Measurements from ENCODE around the gene BID.

The BID gene

DNA sequence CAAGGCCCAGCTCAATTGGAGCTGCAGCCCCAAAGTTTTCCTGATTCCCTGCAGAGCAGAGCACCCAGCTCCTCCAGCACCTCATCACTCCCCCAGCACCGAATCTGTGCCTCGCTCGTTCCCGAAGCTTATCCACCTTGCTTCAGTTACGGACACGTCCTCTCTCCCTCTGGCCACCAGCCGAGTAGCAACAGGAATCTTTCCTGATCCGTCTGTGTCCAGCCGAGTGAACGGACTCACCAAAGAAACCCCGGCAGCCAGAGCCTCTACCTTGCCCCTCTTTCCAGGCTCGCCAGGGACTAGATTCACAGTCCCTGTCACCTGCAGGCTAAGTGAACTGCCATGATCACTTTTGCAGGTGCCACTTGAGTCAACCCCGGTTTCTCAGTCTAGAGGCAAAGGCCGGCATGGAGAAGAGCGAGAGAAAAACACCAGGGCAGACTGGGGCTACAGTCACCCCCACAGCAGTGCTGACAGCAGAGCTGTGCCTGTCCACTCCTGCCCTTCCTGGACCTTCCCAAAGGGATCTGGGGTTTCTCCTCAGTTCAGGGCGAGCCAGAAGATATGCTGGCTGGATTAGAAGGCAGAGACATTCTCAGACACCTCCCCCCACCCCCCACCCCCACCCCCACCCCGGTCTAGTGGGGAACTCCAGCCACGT is 32.3 kb downstream of the BID start:
- POLR2A ChIA-PET, result no interaction called here
- H3K4me3 ChIP-seq (ENCODE audit: low read depth, low read length), result no peak overlapping the region
- DNase-seq (ENCODE audit: low read depth, low spot score), result no peak
- CTCF ChIA-PET, result interaction anchor here (0.6 to 7.8 kb wide), 27 partner anchors 7 to 494 kb away, joined by 3 to 91 read pairs (median 8); partner anchors contain the start of gene BID
- TF ChIP-seq, protein P1, sequence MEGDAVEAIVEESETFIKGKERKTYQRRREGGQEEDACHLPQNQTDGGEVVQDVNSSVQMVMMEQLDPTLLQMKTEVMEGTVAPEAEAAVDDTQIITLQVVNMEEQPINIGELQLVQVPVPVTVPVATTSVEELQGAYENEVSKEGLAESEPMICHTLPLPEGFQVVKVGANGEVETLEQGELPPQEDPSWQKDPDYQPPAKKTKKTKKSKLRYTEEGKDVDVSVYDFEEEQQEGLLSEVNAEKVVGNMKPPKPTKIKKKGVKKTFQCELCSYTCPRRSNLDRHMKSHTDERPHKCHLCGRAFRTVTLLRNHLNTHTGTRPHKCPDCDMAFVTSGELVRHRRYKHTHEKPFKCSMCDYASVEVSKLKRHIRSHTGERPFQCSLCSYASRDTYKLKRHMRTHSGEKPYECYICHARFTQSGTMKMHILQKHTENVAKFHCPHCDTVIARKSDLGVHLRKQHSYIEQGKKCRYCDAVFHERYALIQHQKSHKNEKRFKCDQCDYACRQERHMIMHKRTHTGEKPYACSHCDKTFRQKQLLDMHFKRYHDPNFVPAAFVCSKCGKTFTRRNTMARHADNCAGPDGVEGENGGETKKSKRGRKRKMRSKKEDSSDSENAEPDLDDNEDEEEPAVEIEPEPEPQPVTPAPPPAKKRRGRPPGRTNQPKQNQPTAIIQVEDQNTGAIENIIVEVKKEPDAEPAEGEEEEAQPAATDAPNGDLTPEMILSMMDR (IDR thresholded peaks at IDR 0.05; ENCODE audit: insufficient read depth, low read length, missing control alignments), result no peak

DNA sequence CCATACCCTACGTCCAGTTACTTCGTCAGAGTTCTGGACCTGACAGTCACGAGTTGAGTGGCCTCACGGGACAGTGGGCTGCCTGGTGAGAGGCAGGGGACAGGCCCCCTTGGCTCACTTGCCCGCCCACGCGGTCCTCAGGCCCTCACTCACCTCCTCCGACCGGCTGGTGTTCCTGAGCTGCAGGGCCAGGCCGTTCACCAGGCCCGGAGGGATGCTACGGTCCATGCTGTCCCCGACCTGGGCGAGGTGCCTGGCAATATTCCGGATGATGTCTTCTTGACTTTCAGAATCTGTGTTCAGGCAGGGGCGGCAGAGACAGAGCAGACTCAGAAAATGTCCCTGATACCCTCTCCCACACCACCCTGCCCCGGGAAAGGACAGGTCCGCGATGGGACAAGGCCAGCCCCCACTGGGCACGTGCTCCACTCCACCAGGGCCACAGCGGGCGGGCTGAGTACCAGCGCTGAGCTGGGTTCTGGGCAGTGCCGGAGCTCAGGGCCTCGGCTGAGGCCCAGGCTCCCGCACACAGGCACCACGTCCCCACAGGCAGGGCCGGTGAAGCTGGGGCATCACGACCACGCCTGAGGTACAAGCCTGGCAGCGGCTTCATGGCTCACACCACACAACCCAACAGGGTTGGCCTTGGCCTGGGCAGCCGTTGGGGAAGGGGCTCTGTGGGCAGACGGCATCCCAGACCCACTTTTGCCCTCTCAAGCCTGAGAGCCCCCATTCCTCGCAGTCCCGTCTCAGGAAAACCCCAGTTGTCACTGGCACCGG is 34.9 kb downstream of the BID start:
- TF ChIP-seq, protein P1 (IDR thresholded peaks at IDR 0.05; ENCODE audit: insufficient read depth, low read length, missing control alignments), result no peak
- ChIA-PET CTCF (interaction anchor here (0.8 to 7.8 kb wide), 9 partner anchors 8 to 337 kb away, joined by 3 to 91 read pairs (median 6); no protein-coding TSS in a partner anchor), POLR2A (no interaction called here)
- no peak for DNase-seq (ENCODE audit: low read depth, low spot score)
- H3K4me3 ChIP-seq (ENCODE audit: low read depth, low read length), result no peak overlapping the region

DNA sequence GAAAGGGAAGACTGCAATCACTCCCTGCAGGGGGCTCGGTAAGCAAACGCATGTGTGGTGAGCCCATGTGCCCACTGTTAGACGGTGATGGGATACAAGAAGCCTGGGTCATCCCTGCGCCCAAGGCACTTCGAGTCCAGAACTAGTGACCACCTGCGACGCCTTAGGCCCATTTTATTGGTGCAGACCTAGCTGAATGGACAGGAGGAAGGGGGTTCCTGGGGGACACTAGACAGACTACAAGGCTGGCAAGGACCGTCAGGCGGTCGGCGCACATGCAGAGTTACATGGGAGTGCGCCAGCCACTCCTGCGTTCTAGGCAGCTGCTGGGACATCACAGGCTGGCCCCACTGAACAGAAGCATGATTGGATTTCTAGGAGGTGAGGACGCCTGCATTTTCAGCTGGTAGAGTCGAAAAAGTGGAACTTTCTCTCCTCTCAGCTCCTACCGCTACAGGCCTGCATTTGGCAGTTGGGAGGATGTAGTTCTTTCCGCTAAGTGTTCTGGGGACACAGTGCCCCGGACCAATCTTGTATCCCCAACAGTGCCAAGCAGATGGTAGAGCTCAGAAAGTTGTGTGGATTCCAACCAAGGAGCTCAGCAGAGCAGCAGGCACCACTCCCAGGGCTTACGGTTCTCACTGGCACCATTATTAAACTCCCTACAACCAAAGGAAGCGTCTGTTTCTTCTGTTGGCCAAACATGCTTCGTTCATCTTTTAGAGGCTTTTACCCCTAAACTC is 35.7 kb downstream of the BID start:
- POLR2A ChIA-PET, result no interaction called here
- no peak overlapping the region for H3K4me3 ChIP-seq (ENCODE audit: low read depth, low read length)
- no peak for DNase-seq (ENCODE audit: low read depth, low spot score)
- CTCF ChIA-PET, result interaction anchor here (0.8 to 7.8 kb wide), 8 partner anchors 9 to 338 kb away, joined by 3 to 91 read pairs (median 4); no protein-coding TSS in a partner anchor
- TF ChIP-seq, protein P1 (IDR thresholded peaks at IDR 0.05; ENCODE audit: insufficient read depth, low read length, missing control alignments), result no peak

DNA sequence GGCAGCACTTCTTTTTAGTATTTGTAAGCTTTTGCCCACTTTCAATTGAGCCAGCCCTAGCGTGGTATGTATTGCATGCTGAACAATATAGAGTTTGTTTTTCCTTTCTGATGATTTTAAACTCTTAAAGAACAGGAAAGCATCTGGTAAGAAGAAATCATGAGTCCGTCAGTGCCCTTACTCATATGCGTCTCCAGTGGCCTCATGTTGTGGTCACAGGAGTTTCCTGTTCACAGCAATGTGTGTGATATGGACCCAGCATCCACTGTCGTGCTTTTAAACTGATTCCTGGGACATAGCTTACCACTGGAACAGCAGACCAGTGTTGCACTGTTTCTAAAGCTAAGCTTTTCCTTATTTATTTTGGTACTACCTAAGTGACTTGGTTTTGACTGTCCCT is 40.1 kb downstream of the BID start:
- CTCF ChIA-PET, result interaction anchor here (1.2 to 3.8 kb wide), 5 partner anchors 10 to 176 kb away, joined by 3 to 56 read pairs (median 3); no protein-coding TSS in a partner anchor
- DNase-seq (ENCODE audit: low read depth, low spot score), result peak; percentile 31
- POLR2A ChIA-PET, result interaction anchor here (0.7 to 1.2 kb wide), 3 partner anchors 12 to 62 kb away, joined by 3 to 5 read pairs (median 4); no protein-coding TSS in a partner anchor
- TF ChIP-seq, protein P1 (IDR thresholded peaks at IDR 0.05; ENCODE audit: insufficient read depth, low read length, missing control alignments), result no peak
- no peak overlapping the region for H3K4me3 ChIP-seq (ENCODE audit: low read depth, low read length)

DNA sequence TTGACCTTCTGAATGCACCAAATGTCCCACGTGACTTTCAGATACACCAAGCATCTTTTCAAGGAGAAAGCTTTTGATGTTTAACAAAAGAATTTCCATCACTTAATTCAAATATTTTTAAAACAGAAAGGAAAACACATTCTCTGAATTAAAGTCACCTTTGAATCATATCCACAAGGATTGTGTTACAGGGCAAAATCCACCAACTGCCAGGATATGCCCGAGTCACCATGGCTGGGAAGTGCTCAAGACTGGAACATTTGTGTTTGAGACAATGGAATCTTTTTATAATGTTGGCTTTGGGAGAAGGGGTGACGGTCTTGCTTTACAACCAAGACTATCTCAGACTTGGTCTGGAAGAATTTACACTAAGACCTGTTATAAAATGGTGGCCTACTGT is 40.8 kb downstream of the BID start:
- CTCF ChIA-PET, result interaction anchor here (1.3 to 3.8 kb wide), 3 partner anchors 11 to 34 kb away, joined by 3 to 56 read pairs (median 4); no protein-coding TSS in a partner anchor
- TF ChIP-seq, protein P1 (IDR thresholded peaks at IDR 0.05; ENCODE audit: insufficient read depth, low read length, missing control alignments), result no peak

More for the DNA sequence above, 40.8 kb downstream of the BID start:
- no peak for DNase-seq (ENCODE audit: low read depth, low spot score)
- POLR2A ChIA-PET, result interaction anchor here (1.2 kb wide), 1 partner anchor 61 kb away, joined by 5 read pairs; no protein-coding TSS in a partner anchor
- no peak overlapping the region for H3K4me3 ChIP-seq (ENCODE audit: low read depth, low read length)
